DND-41 (cell line): ENCODE results near the gene ASCL2.

Source experiments
- ATAC-seq: fragments of 200-7000 bp; cut with Tn5 transposase; 3 replicates; pipeline ENCODE4 v1.9.1; 2021; ENCODE audit warnings: low read depth; ENCODE audit not compliant: insufficient read depth
- DNase-seq: peaks from one replicate; pipeline ENCODE4 v3.0.0-alpha.2; 2020
- H2AFZ ChIP-seq: 2 replicates; pipeline ENCODE4 v1.6.0; 2012; ENCODE audit warnings: low read depth, low read length
- H3K27ac ChIP-seq: 2 replicates; pipeline ENCODE4 v1.5.1; 2012; ENCODE audit warnings: low read length, inconsistent platforms
- H3K27me3 ChIP-seq: fragments of 200-600 bp; sonication (generic); 2 replicates; pipeline ENCODE4 v1.6.0; 2012; ENCODE audit warnings: low read length, mild to moderate bottlenecking, inconsistent platforms; ENCODE audit not compliant: insufficient read depth, poor library complexity
- H3K36me3 ChIP-seq: 2 replicates; pipeline ENCODE4 v1.5.1; 2012; ENCODE audit warnings: low read length, inconsistent platforms; ENCODE audit not compliant: insufficient read depth
- H3K4me1 ChIP-seq: 2 replicates; pipeline ENCODE4 v1.5.1; 2012; ENCODE audit warnings: mild to moderate bottlenecking, low read length; ENCODE audit not compliant: insufficient read depth
- H3K4me2 ChIP-seq: 2 replicates; pipeline ENCODE4 v1.6.0; 2012; ENCODE audit warnings: mild to moderate bottlenecking, moderate library complexity, low read length, inconsistent platforms; ENCODE audit not compliant: insufficient read depth
- H3K4me3 ChIP-seq, 2 experiments: fragments of 200-600 bp in 1 of 2; shearing (Covaris generic) in 1 of 2; 2 replicates each; pipeline ENCODE4 v1.5.1; 2012 to 2016; ENCODE audit warnings: inconsistent platforms in 2 of 2, low read length in 2 of 2, mild to moderate bottlenecking in 2 of 2, low read depth in 1 of 2, moderate library complexity in 1 of 2
- H3K79me2 ChIP-seq: 2 replicates; pipeline ENCODE4 v1.6.0; 2012; ENCODE audit warnings: low read length, inconsistent platforms; ENCODE audit not compliant: insufficient read depth
- H3K9ac ChIP-seq: 2 replicates; pipeline ENCODE4 v1.6.0; 2012; ENCODE audit warnings: low read depth, mild to moderate bottlenecking, inconsistent platforms, low read length, moderate library complexity
- H3K9me3 ChIP-seq: 2 replicates; pipeline ENCODE4 v1.5.1; 2012; ENCODE audit warnings: low read length, moderate library complexity, mild to moderate bottlenecking, inconsistent platforms; ENCODE audit not compliant: insufficient read depth, severe bottlenecking
- H4K20me1 ChIP-seq: 2 replicates; pipeline ENCODE4 v1.6.0; 2012; ENCODE audit warnings: low read length; ENCODE audit not compliant: insufficient read depth
- CTCF ChIP-seq: IDR thresholded peaks from 2 replicates; pipeline ENCODE4 v1.5.1; 2012; ENCODE audit warnings: borderline replicate concordance, low read length, moderate library complexity, mild to moderate bottlenecking; ENCODE audit not compliant: poor library complexity, severe bottlenecking; ENCODE audit errors: extremely low read depth
- EZH2 ChIP-seq: IDR thresholded peaks from 3 replicates; pipeline ENCODE4 v1.6.1; 2012; ENCODE audit warnings: borderline replicate concordance, low read depth, mild to moderate bottlenecking, moderate library complexity, low read length, inconsistent platforms; ENCODE audit not compliant: severe bottlenecking

ASCL2 gene

GRCh38 chr11:2262301-2263070 is 7.9 kb downstream of the ASCL2 start:
- Histone ChIP-seq H3K4me1 (peaks cover 47% of the 10 kb centered on the region), H4K20me1 (no peaks in the 10 kb centered on the region), H3K79me2 (no peaks in the 10 kb centered on the region), H3K4me3 (no peak overlapping the region), H3K27me3 (no peaks in the 10 kb centered on the region), H3K9ac (no peak overlapping the region), H3K36me3 (no peaks in the 10 kb centered on the region), H3K9me3 (no peaks in the 10 kb centered on the region), H3K27ac (no peak overlapping the region; the same call in 1 of the 2 replicates), H2AFZ (no peak overlapping the region), H3K4me2 (no peak overlapping the region)
- DNase-seq (no peak), ATAC-seq (no peak)
- TF ChIP-seq CTCF, result no peak
- no peak for TF ChIP-seq EZH2

GRCh38 chr11:2261436-2262230 is 8.8 kb downstream of the ASCL2 start:
- Histone ChIP-seq H3K27ac (no peak overlapping the region; the same call in 1 of the 2 replicates), H3K4me1 (peaks cover 39% of the 10 kb centered on the region), H3K9me3 (no peaks in the 10 kb centered on the region), H3K27me3 (no peaks in the 10 kb centered on the region), H2AFZ (no peak overlapping the region), H3K4me2 (no peak overlapping the region), H4K20me1 (no peaks in the 10 kb centered on the region), H3K4me3 (no peak overlapping the region), H3K9ac (no peak overlapping the region), H3K36me3 (no peaks in the 10 kb centered on the region), H3K79me2 (no peaks in the 10 kb centered on the region)
- no peak for DNase-seq
- TF ChIP-seq EZH2, result no peak
- TF ChIP-seq CTCF, result no peak
- ATAC-seq, result no peak

GRCh38 chr11:2260491-2261364 is 9.7 kb downstream of the ASCL2 start:
- no peaks in the 10 kb centered on the region for H3K36me3 ChIP-seq
- no peak overlapping the region for H2AFZ ChIP-seq
- H4K20me1 ChIP-seq, result no peaks in the 10 kb centered on the region
- peaks cover 30% of the 10 kb centered on the region for H3K4me1 ChIP-seq
- no peak overlapping the region for H3K9ac ChIP-seq
- DNase-seq, result no peak
- no peaks in the 10 kb centered on the region for H3K9me3 ChIP-seq
- no peaks in the 10 kb centered on the region for H3K79me2 ChIP-seq
- H3K4me3 ChIP-seq, result no peak overlapping the region
- no peak overlapping the region for H3K27ac ChIP-seq
- TF ChIP-seq EZH2 (no peak), CTCF (no peak)
- ATAC-seq, result no peak
- no peak overlapping the region for H3K4me2 ChIP-seq
- no peaks in the 10 kb centered on the region for H3K27me3 ChIP-seq
